Common myeloid progenitor, CD34-positive (primary cell): ENCODE results near the gene CD3G. TPM values are rescaled to one million over a fixed set of nuclear protein-coding genes. Genes with fewer than 3 reads are reported as not detected.

ENCODE experiments used
- CTCF ChIA-PET: fragments of 350-600 bp; sonication (Branson Sonifier 250); formaldehyde crosslinking; loops from one replicate; lab custom pipeline; 2021; ENCODE audit warnings: antibody characterized with exemption; lab: Charles Lee
- POLR2A ChIA-PET: fragments of 350-600 bp; sonication (Branson Sonifier 250); formaldehyde crosslinking; loops from one replicate; lab custom pipeline; 2021; ENCODE audit warnings: antibody characterized with exemption; lab: Charles Lee
- DNase-seq, 3 donors: peaks; one replicate each; pipeline versions ENCODE4 v3.0.0 to v3.0.0-alpha.2; 2013
- H3K27ac ChIP-seq, 2 experiments: 1 replicate in 1 of 2; 2 replicates in 1 of 2; pipeline ENCODE4 v1.7.0; 2013; ENCODE audit warnings: inconsistent platforms in 2 of 2, low read length in 2 of 2, mild to moderate bottlenecking in 2 of 2, low read depth in 1 of 2, moderate library complexity in 1 of 2; ENCODE audit not compliant: severe bottlenecking in 2 of 2, insufficient read depth in 1 of 2, poor library complexity in 1 of 2
- H3K27me3 ChIP-seq, 5 experiments: replicated peaks in 2 of 5; 1 replicate in 3 of 5; 2 replicates in 2 of 5; pipeline versions ENCODE4 v1.6.1 to v1.7.0; 2013; ENCODE audit warnings: low read length in 4 of 5, mild to moderate bottlenecking in 2 of 5, moderate library complexity in 2 of 5, inconsistent platforms in 1 of 5; ENCODE audit not compliant: insufficient read depth in 5 of 5, control insufficient read depth in 4 of 5
- H3K36me3 ChIP-seq, 4 experiments: 1 replicate in 2 of 4; 2 replicates in 2 of 4; pipeline versions ENCODE4 v1.6.1 to v1.7.0; 2013; ENCODE audit warnings: low read length in 3 of 4, control low read depth in 1 of 4, mild to moderate bottlenecking in 1 of 4; ENCODE audit not compliant: control insufficient read depth in 4 of 4, insufficient read depth in 4 of 4
- H3K4me1 ChIP-seq, 4 experiments: 1 replicate in 3 of 4; 2 replicates in 1 of 4; pipeline versions ENCODE4 v1.6.1 to v1.7.1; 2013; ENCODE audit warnings: low read length in 3 of 4, mild to moderate bottlenecking in 3 of 4, control low read depth in 1 of 4, inconsistent platforms in 1 of 4, moderate library complexity in 1 of 4; ENCODE audit not compliant: control insufficient read depth in 4 of 4, insufficient read depth in 4 of 4; ENCODE audit errors: control extremely low read depth in 1 of 4
- H3K4me3 ChIP-seq, 7 experiments: 1 replicate in 4 of 7; 2 replicates in 3 of 7; pipeline versions ENCODE4 v1.5.1 to v1.7.0; 2013; ENCODE audit warnings: mild to moderate bottlenecking in 7 of 7, low read length in 6 of 7, moderate library complexity in 6 of 7, inconsistent platforms in 2 of 7, low read depth in 2 of 7, control low read depth in 1 of 7; ENCODE audit not compliant: insufficient read depth in 4 of 7, control insufficient read depth in 1 of 7; ENCODE audit errors: extremely low read depth in 1 of 7
- H3K9me3 ChIP-seq, 5 experiments: 1 replicate in 4 of 5; 2 replicates in 1 of 5; pipeline versions ENCODE4 v1.6.1 to v1.7.1; 2013; ENCODE audit warnings: low read length in 4 of 5, mild to moderate bottlenecking in 2 of 5, inconsistent platforms in 1 of 5, low read depth in 1 of 5, moderate library complexity in 1 of 5; ENCODE audit not compliant: control insufficient read depth in 4 of 5, insufficient read depth in 2 of 5; ENCODE audit errors: control extremely low read depth in 1 of 5
- WGBS: methylation state at CpG from one replicate; pipeline ENCODE4 v1.1.5; 2013; ENCODE audit not compliant: insufficient coverage; 5-methylcytosine and 5-hydroxymethylcytosine counted together
- polyA plus RNA-seq: library from polyadenylated mRNA; unstranded; fragments of 120-200 nt; gene quantifications from one replicate; pipeline ENCODE4 v1.2.1, GENCODE V29; 2013

CD3G gene
- polyA plus RNA-seq: 0.83 TPM

GRCh38 chr11:118343981-118344515 lies at the start of gene CD3G:
Gene CD3G (plus strand): TSS chr11:118344344. CDS start chr11:118344424, 80 bp downstream.
- H3K36me3 ChIP-seq: no peaks in the 10 kb centered on the region
- no peaks in the 10 kb centered on the region for H3K27me3 ChIP-seq
- no peak for DNase-seq
- POLR2A ChIA-PET: interaction anchor here (0.7 kb wide), 1 partner anchor 665 kb away, joined by 3 read pairs; no protein-coding TSS in a partner anchor
- WGBS: 95% methylated on average over 5 of the region's 6 CpGs
- H3K27ac ChIP-seq: no peak within 1 kb of the TSS
- peaks cover 0 to under 1% (median 0%) of the 10 kb centered on the region in 4 experiments for H3K4me1 ChIP-seq
- CTCF ChIA-PET: no interaction called here
- H3K9me3 ChIP-seq: no peaks in the 10 kb centered on the region
- no peak within 1 kb of the TSS for H3K4me3 ChIP-seq

GRCh38 chr11:118295199-118295598 lies 48.9 kb upstream of the CD3G start:
- WGBS: 87% methylated on average over 5 of the region's 5 CpGs
- ChIA-PET CTCF (interaction anchor here (0.7 to 2.2 kb wide), 38 partner anchors 10 to 420 kb away, joined by 3 to 24 read pairs (median 5); partner anchors contain the start of genes CD3D and CD3E), POLR2A (no interaction called here)
- H3K27me3 ChIP-seq: no peaks in the 10 kb centered on the region
- H3K27ac ChIP-seq: no peak overlapping the region
- peak in 1 of 3 donors; percentile 41 for DNase-seq
- H3K36me3 ChIP-seq: no peaks in the 10 kb centered on the region
- no peaks in the 10 kb centered on the region for H3K9me3 ChIP-seq
- H3K4me3 ChIP-seq: no peak overlapping the region
- H3K4me1 ChIP-seq: peaks cover 0 to 2% (median 0%) of the 10 kb centered on the region in 4 experiments

- Histone ChIP-seq H3K27me3 (no peaks in the 10 kb centered on the region), H3K36me3 (no peaks in the 10 kb centered on the region), H3K4me3 (no peak overlapping the region), H3K9me3 (no peaks in the 10 kb centered on the region), H3K27ac (no peak overlapping the region), H3K4me1 (peaks cover 0 to 2% (median 0%) of the 10 kb centered on the region in 4 experiments)
- DNase-seq: peak; percentile 56 to 76 (median 74)
- ChIA-PET POLR2A (no interaction called here), CTCF (interaction anchor here (0.7 to 2.2 kb wide), 39 partner anchors 9 to 419 kb away, joined by 3 to 24 read pairs (median 5); partner anchors contain the start of genes CD3D and CD3E)
- WGBS: 100% methylated on average over 1 of the region's 3 CpGs
Measured at GRCh38 chr11:118295815-118296454, 48.2 kb upstream of the CD3G start.

- Histone ChIP-seq H3K27ac (no peak overlapping the region), H3K4me1 (peaks cover 0 to 20% (median 12%) of the 10 kb centered on the region in 4 experiments), H3K9me3 (no peaks in the 10 kb centered on the region), H3K27me3 (no peaks in the 10 kb centered on the region), H3K4me3 (no peak overlapping the region), H3K36me3 (no peaks in the 10 kb centered on the region)
- WGBS: 86% methylated on average over 8 of the region's 8 CpGs
- no peak for DNase-seq
- ChIA-PET CTCF (interaction anchor here (1.1 to 2.1 kb wide), 4 partner anchors 10 to 103 kb away, joined by 4 to 9 read pairs (median 6); no protein-coding TSS in a partner anchor), POLR2A (interaction anchor here (0.6 kb wide), 1 partner anchor 25 kb away, joined by 3 read pairs; no protein-coding TSS in a partner anchor)
Measured at GRCh38 chr11:118301600-118302195, 42.4 kb upstream of the CD3G start.

GRCh38 chr11:118304227-118304567 lies 39.9 kb upstream of the CD3G start:
- POLR2A ChIA-PET: no interaction called here
- H3K9me3 ChIP-seq: no peaks in the 10 kb centered on the region
- H3K4me1 ChIP-seq: peaks cover 0 to 30% (median 14%) of the 10 kb centered on the region in 4 experiments
- no peaks in the 10 kb centered on the region for H3K27me3 ChIP-seq
- peak in 2 of 3 donors; percentile 49 to 55 for DNase-seq
- no peak overlapping the region for H3K27ac ChIP-seq
- CTCF ChIA-PET: interaction anchor here (1.0 to 3.5 kb wide), 8 partner anchors 8 to 160 kb away, joined by 3 to 18 read pairs (median 4); no protein-coding TSS in a partner anchor
- H3K36me3 ChIP-seq: no peaks in the 10 kb centered on the region
- peak overlapping the region in 1 of 7 experiments; percentile 8 for H3K4me3 ChIP-seq
- WGBS: no CpG with 5 or more reads among the region's 1 CpG

- no peaks in the 10 kb centered on the region for H3K27me3 ChIP-seq
- peaks cover 0 to 30% (median 14%) of the 10 kb centered on the region in 4 experiments for H3K4me1 ChIP-seq
- H3K27ac ChIP-seq: peak within 1 kb of the TSS in 1 of 2 experiments; percentile 32
- CTCF ChIA-PET: interaction anchor here (1.0 to 3.5 kb wide), 7 partner anchors 9 to 160 kb away, joined by 3 to 18 read pairs (median 4); no protein-coding TSS in a partner anchor
- POLR2A ChIA-PET: interaction anchor here (0.8 kb wide), 1 partner anchor 9 kb away, joined by 3 read pairs; no protein-coding TSS in a partner anchor
- H3K36me3 ChIP-seq: no peaks in the 10 kb centered on the region
- DNase-seq: no peak
- H3K4me3 ChIP-seq: peak within 1 kb of the TSS in 1 of 7 experiments; percentile 8
- no peaks in the 10 kb centered on the region for H3K9me3 ChIP-seq
- 72% methylated on average over 7 of the region's 8 CpGs for WGBS
Measured at GRCh38 chr11:118304568-118305248, 39.4 kb upstream of the CD3G start, which contains the start of gene CD3E. Gene CD3E (plus strand): TSS chr11:118304730. CDS start chr11:118304953, 223 bp downstream.
